ENCODE data around the gene MT1H. TPM values are rescaled to one million over a fixed set of nuclear protein-coding genes. Genes with fewer than 3 reads are reported as not detected.
A peak's percentile ranks its signal among the peaks of the same experiment; 100 is the strongest.

Gene MT1H
- total and polyA plus RNA-seq, 2 experiments from 2014 or later, result 13.5 TPM; not detected in 1

GRCh38 chr16:56647641-56648431, 21.8 kb upstream of the MT1H start:
- H3K4me2 ChIP-seq, result no peak overlapping the region
- WGBS (ENCODE audit: low lambda C conversion rate, missing lambda C conversion rate), result 23% methylated on average over 29 of the region's 33 CpGs
- H4K20me1 ChIP-seq (ENCODE audit: insufficient read depth, poor library complexity, severe bottlenecking), result no peaks in the 10 kb centered on the region
- H3K27me3 ChIP-seq, result peaks cover 78% of the 10 kb centered on the region
- H3K4me3 ChIP-seq, result no peak overlapping the region
- peak; percentile 28 for DNase-seq (ENCODE audit: low spot score)
- H3K36me3 ChIP-seq (replicated peaks; ENCODE audit: insufficient read depth, low read depth), result no peaks in the 10 kb centered on the region
- H2AFZ ChIP-seq, result no peak overlapping the region
- no peaks in the 10 kb centered on the region for H3K9me2 ChIP-seq (replicated peaks; ENCODE audit: insufficient read depth)
- no peaks in the 10 kb centered on the region for H3K9me3 ChIP-seq (ENCODE audit: low read depth)
- no peaks in the 10 kb centered on the region for H3K79me2 ChIP-seq
- no peak overlapping the region for H3K27ac ChIP-seq
- TF ChIP-seq CTCF (IDR thresholded peaks at IDR 0.05; ENCODE audit: poor library complexity), result no peak
- peak; percentile 53 for TF ChIP-seq EZH2 (IDR thresholded peaks at IDR 0.05; ENCODE audit: borderline replicate concordance)
- peaks cover 10% of the 10 kb centered on the region for H3K4me1 ChIP-seq (ENCODE audit: insufficient read depth)

- 79% methylated on average over 2 of the region's 2 CpGs for WGBS (ENCODE audit: low lambda C conversion rate, missing lambda C conversion rate)
- Histone ChIP-seq H2AFZ (no peak overlapping the region), H3K27me3 (peaks cover 71% of the 10 kb centered on the region), H3K27ac (no peak overlapping the region), H3K79me2 (no peaks in the 10 kb centered on the region), H3K4me3 (no peak overlapping the region), H3K4me1 (ENCODE audit: insufficient read depth) (no peaks in the 10 kb centered on the region), H4K20me1 (ENCODE audit: insufficient read depth, poor library complexity, severe bottlenecking) (no peaks in the 10 kb centered on the region), H3K36me3 (replicated peaks; ENCODE audit: insufficient read depth, low read depth) (no peaks in the 10 kb centered on the region), H3K9me2 (replicated peaks; ENCODE audit: insufficient read depth) (no peaks in the 10 kb centered on the region), H3K4me2 (no peak overlapping the region), H3K9me3 (ENCODE audit: low read depth) (no peaks in the 10 kb centered on the region)
- no peak for DNase-seq (ENCODE audit: low spot score)
- TF ChIP-seq EZH2phosphoT487 (IDR thresholded peaks at IDR 0.05; ENCODE audit: low read depth, severe bottlenecking, unreplicated experiment) (no peak), EZH2 (IDR thresholded peaks at IDR 0.05; ENCODE audit: borderline replicate concordance) (no peak), CTCF (IDR thresholded peaks at IDR 0.05; ENCODE audit: poor library complexity) (no peak)
Measured at GRCh38 chr16:56649271-56649670, 20.3 kb upstream of the MT1H start.

- Histone ChIP-seq H2AFZ (no peak overlapping the region), H3K9me2 (replicated peaks; ENCODE audit: insufficient read depth) (no peaks in the 10 kb centered on the region), H3K4me3 (no peak overlapping the region), H3K4me1 (ENCODE audit: insufficient read depth) (no peaks in the 10 kb centered on the region), H4K20me1 (ENCODE audit: insufficient read depth, poor library complexity, severe bottlenecking) (no peaks in the 10 kb centered on the region), H3K27me3 (peaks cover 67% of the 10 kb centered on the region), H3K27ac (no peak overlapping the region), H3K79me2 (no peaks in the 10 kb centered on the region), H3K36me3 (replicated peaks; ENCODE audit: insufficient read depth, low read depth) (no peaks in the 10 kb centered on the region), H3K4me2 (no peak overlapping the region), H3K9me3 (ENCODE audit: low read depth) (no peaks in the 10 kb centered on the region)
- TF ChIP-seq EZH2 (IDR thresholded peaks at IDR 0.05; ENCODE audit: borderline replicate concordance) (no peak), EZH2phosphoT487 (IDR thresholded peaks at IDR 0.05; ENCODE audit: low read depth, severe bottlenecking, unreplicated experiment) (no peak), CTCF (IDR thresholded peaks at IDR 0.05; ENCODE audit: poor library complexity) (no peak)
- 63% methylated on average over 3 of the region's 3 CpGs for WGBS (ENCODE audit: low lambda C conversion rate, missing lambda C conversion rate)
- no peak for DNase-seq (ENCODE audit: low spot score)
Measured at GRCh38 chr16:56649820-56650219, 19.8 kb upstream of the MT1H start.
